A549 treated with Hydrocortisone at 1 μM for 4 hours (cell line): ENCODE data around the gene IL22RA2. TPM values are rescaled to one million over a fixed set of nuclear protein-coding genes. Genes with fewer than 3 reads are reported as not detected.

ENCODE experiments used
- total RNA-seq: library from RNA; stranded (reverse); fragments of 200-300 nt; extraction: Qiagen RNA extraction; gene quantifications from 5 replicates; pipeline ENCODE4 v1.2.3, GENCODE V29; 2022

IL22RA2 gene
- total RNA-seq: 0.03 TPM in 1 of 5 replicates, not detected in the others

DNA sequence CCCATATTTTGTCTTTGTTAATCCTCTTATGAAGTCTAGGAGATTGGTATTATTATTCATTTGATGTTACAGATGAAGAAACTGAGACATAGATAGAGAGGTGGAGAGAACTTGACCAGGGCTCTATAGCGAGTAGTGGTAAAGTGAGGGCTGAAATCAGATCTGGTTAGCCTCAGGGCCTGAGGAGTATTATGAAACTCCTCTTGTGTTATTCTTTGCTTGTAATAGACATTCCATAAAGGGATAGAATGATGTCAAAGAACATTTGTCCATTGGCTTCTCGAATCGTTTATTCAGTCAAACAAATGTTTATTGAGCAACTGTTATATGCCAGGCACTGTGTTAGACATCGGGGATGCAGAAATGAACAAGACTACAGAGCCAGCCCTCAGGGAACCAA, at the start of gene IL22RA2:
TSS of gene IL22RA2 (minus strand) at position 144 of the 400 bp plus-strand sequence. CDS start 11,895 bp downstream, outside the sequence.

DNA sequence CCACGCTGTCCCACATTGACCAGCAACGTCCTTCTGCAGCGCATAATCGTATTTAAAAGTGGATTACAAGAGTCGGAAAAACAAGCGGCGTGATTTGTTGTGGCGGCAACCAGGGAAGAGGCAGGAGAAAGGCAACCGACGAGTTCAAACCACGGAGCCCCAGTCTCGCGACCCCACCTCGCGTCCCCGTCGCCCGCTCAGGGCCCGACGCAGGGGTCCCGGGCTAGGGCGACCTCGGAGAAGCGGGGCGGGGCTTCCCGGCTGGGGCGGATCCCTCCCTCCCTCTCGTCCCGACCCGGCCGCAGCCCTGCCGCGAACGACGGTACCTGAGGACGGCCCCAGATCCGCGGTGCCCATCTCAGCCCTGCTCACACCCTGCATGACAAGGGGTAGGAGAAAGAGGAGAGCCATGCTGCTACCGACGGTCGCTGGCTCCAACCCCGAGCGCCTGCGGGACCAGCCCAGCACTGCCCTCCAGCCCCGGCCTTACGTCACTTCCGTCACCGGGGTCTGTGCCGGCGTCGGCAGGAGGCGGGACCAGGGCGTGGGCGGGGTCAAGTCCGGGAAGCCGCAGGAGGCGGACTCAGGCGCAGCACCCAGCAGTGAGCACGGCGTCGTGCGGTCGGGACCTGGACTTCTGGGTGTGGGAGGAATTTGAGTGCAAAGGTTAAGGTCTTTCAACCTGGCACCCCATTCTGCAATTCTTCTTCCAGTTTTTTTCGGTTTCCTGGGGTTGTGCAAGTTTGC, 45.6 kb upstream of the IL22RA2 start, which contains the start of gene IFNGR1:
TSS of gene IFNGR1 (minus strand) at position 469 of the 747 bp plus-strand sequence. CDS start at position 411, 58 bp downstream.

Other genes starting within 250 kb of the IL22RA2 start
- 0.02 to 0.15 TPM (median 0.05 TPM) in 3 of 5 replicates, not detected in the others for gene IL20RA, start 128.7 kb downstream of the IL22RA2 start, total RNA-seq
- gene IFNGR1, start 45.7 kb upstream of the IL22RA2 start, total RNA-seq: 40.0 to 48.7 TPM (median 41.3 TPM) in 5 replicates